Lung (tissue), 12 donors: ENCODE data around the gene MAB21L3. TPM values are rescaled to one million over a fixed set of nuclear protein-coding genes. Genes with fewer than 3 reads are reported as not detected.

ENCODE experiments used
- ATAC-seq: fragments of 200-7000 bp; cut with Tn5 transposase; one replicate; pipeline ENCODE4 v1.9.1; 2020; ENCODE audit warnings: moderate number of reproducible peaks; ENCODE audit not compliant: insufficient read depth, low FRiP score
- DNase-seq, 3 donors: peaks; one replicate each; pipeline ENCODE4 v3.0.0-alpha.2; 2013 to 2017
- H3K27ac ChIP-seq, 2 donors: one replicate each; pipeline ENCODE4 v1.5.1; 2013; ENCODE audit warnings: mild to moderate bottlenecking in 2 of 2, moderate library complexity in 2 of 2, control low read depth in 1 of 2, inconsistent platforms in 1 of 2, low read depth in 1 of 2, low read length in 1 of 2
- H3K27me3 ChIP-seq, 3 donors: one replicate each; pipeline ENCODE4 v1.5.1; 2013; ENCODE audit warnings: low read length in 2 of 3; ENCODE audit not compliant: control insufficient read depth in 3 of 3, insufficient read depth in 3 of 3
- H3K36me3 ChIP-seq, 4 donors: one replicate each; pipeline ENCODE4 v1.5.1; 2013; ENCODE audit warnings: low read length in 4 of 4, mild to moderate bottlenecking in 1 of 4, moderate library complexity in 1 of 4; ENCODE audit not compliant: control insufficient read depth in 4 of 4, insufficient read depth in 4 of 4
- H3K4me1 ChIP-seq, 5 donors: one replicate each; pipeline ENCODE4 v1.5.1; 2013; ENCODE audit warnings: low read length in 5 of 5, mild to moderate bottlenecking in 2 of 5, moderate library complexity in 1 of 5; ENCODE audit not compliant: control insufficient read depth in 5 of 5, insufficient read depth in 5 of 5
- H3K4me3 ChIP-seq: one replicate; pipeline ENCODE4 v1.5.1; 2013; ENCODE audit warnings: mild to moderate bottlenecking, control low read depth, moderate library complexity
- H3K9ac ChIP-seq, 2 donors: one replicate each; pipeline ENCODE4 v1.5.1; 2013; ENCODE audit warnings: low read length in 2 of 2, control low read depth in 1 of 2; ENCODE audit not compliant: insufficient read depth in 1 of 2
- H3K9me3 ChIP-seq, 4 donors: one replicate each; pipeline ENCODE4 v1.5.1; 2013; ENCODE audit warnings: low read length in 3 of 4, mild to moderate bottlenecking in 1 of 4, moderate library complexity in 1 of 4; ENCODE audit not compliant: control insufficient read depth in 4 of 4, insufficient read depth in 3 of 4
- CTCF ChIP-seq: IDR thresholded peaks from 2 replicates; pipeline ENCODE4 v1.5.1; 2012; ENCODE audit warnings: mild to moderate bottlenecking; ENCODE audit errors: control extremely low read depth, extremely low read depth
- WGBS, 2 donors: extraction: QIAGEN DNeasy Blood & Tissue Kit; methylation state at CpG; one replicate each; pipeline ENCODE4 v1.1.7; 2013; 5-methylcytosine and 5-hydroxymethylcytosine counted together
- polyA plus RNA-seq, 2 donors: library from polyadenylated mRNA; stranded (reverse); fragments of 200-250 nt; gene quantifications; one replicate each; pipeline ENCODE4 v1.2.1, GENCODE V29; 2013
- total RNA-seq, 2 donors: library from RNA; depleted of rRNA in 1 of 2; stranded (reverse); fragments of >200 nt in 1 of 2; gene quantifications; one replicate each; pipeline ENCODE4 v1.2.1, GENCODE V29; 2014 to 2021
- donor health status: control.
- donor health status: control.
- donor health status: Bipolar disorder and iron deficiency.
- donor health status: healthy.
- donor health status: DM: yes; HTN: yes; CAD: no.

The MAB21L3 gene
- total and polyA plus RNA-seq, 4 donors: 0.08 to 4.2 (median 0.44) TPM

GRCh38 chr1:116128664-116129063 is 17.5 kb downstream of the MAB21L3 start:
- Histone ChIP-seq H3K4me1 (peaks cover 0 to 4% (median 0%) of the 10 kb centered on the region in 5 donors), H3K27ac (no peak overlapping the region), H3K4me3 (no peak overlapping the region), H3K9ac (no peak overlapping the region), H3K9me3 (peaks cover 0 to 2% (median 0%) of the 10 kb centered on the region in 4 donors), H3K36me3 (no peaks in the 10 kb centered on the region), H3K27me3 (peaks cover 0 to 3% (median 0%) of the 10 kb centered on the region in 3 donors)
- TF ChIP-seq CTCF: no peak
- ATAC-seq: no peak
- WGBS, 2 donors: 81 to 83% methylated on average over 3 of the region's 3 CpGs
- no peak for DNase-seq

GRCh38 chr1:116129537-116129936 is 18.3 kb downstream of the MAB21L3 start:
- H3K9me3 ChIP-seq: peaks cover 0 to 2% (median 0%) of the 10 kb centered on the region in 4 donors
- no peaks in the 10 kb centered on the region for H3K36me3 ChIP-seq
- ATAC-seq (no peak), DNase-seq (no peak)
- H3K27ac ChIP-seq: no peak overlapping the region
- TF ChIP-seq CTCF: no peak
- H3K4me1 ChIP-seq: peaks cover 0 to 4% (median 0%) of the 10 kb centered on the region in 5 donors
- 80 to 89% methylated on average over 6 of the region's 6 CpGs for WGBS, 2 donors
- no peak overlapping the region for H3K4me3 ChIP-seq
- peaks cover 0 to 3% (median 0%) of the 10 kb centered on the region in 3 donors for H3K27me3 ChIP-seq
- no peak overlapping the region for H3K9ac ChIP-seq

GRCh38 chr1:116130356-116130755 is 19.2 kb downstream of the MAB21L3 start:
- Histone ChIP-seq H3K27me3 (peaks cover 0 to 3% (median 0%) of the 10 kb centered on the region in 3 donors), H3K9ac (no peak overlapping the region), H3K4me1 (peaks cover 0 to 4% (median 0%) of the 10 kb centered on the region in 5 donors), H3K9me3 (peaks cover 0 to 2% (median 0%) of the 10 kb centered on the region in 4 donors), H3K4me3 (no peak overlapping the region), H3K36me3 (no peaks in the 10 kb centered on the region), H3K27ac (no peak overlapping the region)
- no peak for ATAC-seq
- peak in 1 of 3 donors; percentile 16 for DNase-seq
- TF ChIP-seq CTCF: no peak

GRCh38 chr1:116131170-116131569 is 20.0 kb downstream of the MAB21L3 start:
- WGBS, 2 donors: 88 to 96% methylated on average over 4 of the region's 4 CpGs
- no peak for TF ChIP-seq CTCF
- ATAC-seq: no peak

More at GRCh38 chr1:116131170-116131569, 20.0 kb downstream of the MAB21L3 start:
- Histone ChIP-seq H3K9ac (no peak overlapping the region), H3K4me3 (no peak overlapping the region), H3K27me3 (peaks cover 0 to 3% (median 0%) of the 10 kb centered on the region in 3 donors), H3K9me3 (peaks cover 0 to 2% (median 0%) of the 10 kb centered on the region in 4 donors), H3K36me3 (no peaks in the 10 kb centered on the region), H3K4me1 (peaks cover 0 to 4% (median 0%) of the 10 kb centered on the region in 5 donors), H3K27ac (no peak overlapping the region)
- no peak for DNase-seq
